HG03039 (cell line): ENCODE measurements around the gene EXPH5.
A peak's percentile ranks its signal among the peaks of the same experiment; 100 is the strongest.

Source experiments
- ATAC-seq: cut with Tn5 transposase; IDR thresholded peaks from one replicate; pipeline ENCODE4 v1.9.1; 2021; ENCODE audit warnings: mild to moderate bottlenecking, moderate library complexity; ENCODE audit not compliant: unreplicated experiment

Gene EXPH5

GRCh38 chr11:108483163-108483562, 110.4 kb downstream of the EXPH5 start:
- no peak for ATAC-seq

GRCh38 chr11:108474664-108475463, 118.7 kb downstream of the EXPH5 start:
- ATAC-seq = no peak

- no peak for ATAC-seq
These were observed 120.9 kb downstream of the EXPH5 start for GRCh38 chr11:108472681-108473080.

- no peak for ATAC-seq
These were observed 125.1 kb downstream of the EXPH5 start for GRCh38 chr11:108468478-108468864.

- peak; percentile 99 for ATAC-seq
These were observed 126.3 kb downstream of the EXPH5 start, which contains the start of gene C11orf65 for GRCh38 chr11:108467091-108467823. Gene C11orf65 (minus strand): TSS chr11:108467529. CDS start chr11:108461559, 5,970 bp downstream.

GRCh38 chr11:108466405-108466804, 127.2 kb downstream of the EXPH5 start:
- ATAC-seq = no peak
